ENCODE results near the gene MRPL46.

- TF ChIP-seq CTCF (conservative IDR thresholded peaks at IDR 0.05; ENCODE audit: low read length) (peak; percentile 50), EZH2phosphoT487 (IDR thresholded peaks at IDR 0.05; ENCODE audit: borderline replicate concordance) (no peak)
These were observed 3.6 kb upstream of the MRPL46 start for GRCh38 chr15:88470625-88471372.

All from Loucy (cell line).